ENCODE results near the gene CSTB.

Gene CSTB

GRCh38 chr21:43797415-43797814 lies 21.3 kb upstream of the CSTB start:
- TF ChIP-seq CTCF (IDR thresholded peaks at IDR 0.05; ENCODE audit: borderline replicate concordance, insufficient read depth, low read depth, low read length), result no peak
- no peak overlapping the region for H3K4me3 ChIP-seq (ENCODE audit: low read depth, low read length)

- TF ChIP-seq CTCF (IDR thresholded peaks at IDR 0.05; ENCODE audit: borderline replicate concordance, insufficient read depth, low read depth, low read length), result no peak
- H3K4me3 ChIP-seq (ENCODE audit: low read depth, low read length), result no peak overlapping the region
These were observed 18.7 kb upstream of the CSTB start for GRCh38 chr21:43794857-43795256.

- H3K4me3 ChIP-seq (ENCODE audit: low read depth, low read length), result no peak overlapping the region
- no peak for TF ChIP-seq CTCF (IDR thresholded peaks at IDR 0.05; ENCODE audit: borderline replicate concordance, insufficient read depth, low read depth, low read length)
These were observed 18.2 kb upstream of the CSTB start for GRCh38 chr21:43794311-43794710.

GRCh38 chr21:43793243-43793642 lies 17.1 kb upstream of the CSTB start:
- TF ChIP-seq CTCF (IDR thresholded peaks at IDR 0.05; ENCODE audit: borderline replicate concordance, insufficient read depth, low read depth, low read length), result no peak
- H3K4me3 ChIP-seq (ENCODE audit: low read depth, low read length), result no peak overlapping the region

- no peak overlapping the region for H3K4me3 ChIP-seq (ENCODE audit: low read depth, low read length)
- no peak for TF ChIP-seq CTCF (IDR thresholded peaks at IDR 0.05; ENCODE audit: borderline replicate concordance, insufficient read depth, low read depth, low read length)
These were observed 16.3 kb upstream of the CSTB start for GRCh38 chr21:43792406-43792805.

GRCh38 chr21:43790010-43790524 lies 14.0 kb upstream of the CSTB start:
- no peak for TF ChIP-seq CTCF (IDR thresholded peaks at IDR 0.05; ENCODE audit: borderline replicate concordance, insufficient read depth, low read depth, low read length)
- peak overlapping the region; percentile 84 for H3K4me3 ChIP-seq (ENCODE audit: low read depth, low read length)

- TF ChIP-seq CTCF (IDR thresholded peaks at IDR 0.05; ENCODE audit: borderline replicate concordance, insufficient read depth, low read depth, low read length), result peak; percentile 99
- H3K4me3 ChIP-seq (ENCODE audit: low read depth, low read length), result peak within 1 kb of the TSS; percentile 84
These were observed 13.3 kb upstream of the CSTB start, which contains the start of gene RRP1 for GRCh38 chr21:43789276-43790009. Gene RRP1, plus strand, starts transcription at chr21:43789577. Its CDS starts 53 bp downstream, at chr21:43789630.
